ENCODE measurements around the gene ELP1.
"Not testable (repeated sequence)": the region's sequence is repeated elsewhere in the genome, so short reads cannot be mapped to it uniquely, and the experiment has no call there.

ELP1 gene

DNA sequence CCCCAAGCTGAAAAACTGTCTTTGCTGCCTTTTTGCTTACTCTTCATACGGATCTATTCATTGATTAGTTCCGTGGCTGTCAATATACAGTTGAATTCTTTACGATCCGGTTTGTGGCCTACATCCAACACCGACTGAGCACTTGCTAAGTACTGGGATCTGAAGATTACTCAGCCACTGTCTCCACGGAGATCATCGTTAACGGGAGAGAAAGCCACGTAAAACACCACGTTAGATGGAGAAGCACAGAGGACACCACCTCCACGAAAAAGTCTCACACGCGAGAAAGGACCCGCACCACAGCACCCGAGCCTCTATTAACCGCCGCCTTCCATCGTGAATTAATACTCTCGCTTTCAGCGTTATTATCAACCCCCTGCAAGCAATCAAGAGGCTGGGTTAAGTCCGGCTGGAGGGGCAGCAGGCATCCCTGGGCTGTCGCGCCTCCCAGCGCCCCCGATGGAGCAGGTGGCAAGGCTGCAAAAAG lies 650 bp downstream of the ELP1 start:
- no peak for DNase-seq

DNA sequence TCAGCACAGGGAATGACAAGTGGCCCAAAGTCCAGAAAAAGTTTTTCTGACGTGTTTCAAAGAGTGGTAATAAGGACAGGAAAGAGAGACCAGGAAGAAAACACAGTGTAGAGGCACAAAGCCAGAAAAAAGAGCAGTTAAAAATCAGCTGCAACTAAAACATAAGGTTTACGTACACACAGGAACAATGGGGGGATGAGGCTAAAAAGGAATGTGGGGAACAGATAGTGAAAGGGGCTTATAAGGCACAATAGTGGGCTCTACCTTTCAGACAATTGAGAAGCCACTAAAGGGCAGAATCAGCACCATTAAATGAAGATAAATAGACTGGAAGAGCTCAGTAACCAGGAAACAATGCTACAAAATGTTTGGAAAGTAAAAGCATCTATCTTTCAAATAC lies 5.5 kb downstream of the ELP1 start:
- no peak for DNase-seq

DNA sequence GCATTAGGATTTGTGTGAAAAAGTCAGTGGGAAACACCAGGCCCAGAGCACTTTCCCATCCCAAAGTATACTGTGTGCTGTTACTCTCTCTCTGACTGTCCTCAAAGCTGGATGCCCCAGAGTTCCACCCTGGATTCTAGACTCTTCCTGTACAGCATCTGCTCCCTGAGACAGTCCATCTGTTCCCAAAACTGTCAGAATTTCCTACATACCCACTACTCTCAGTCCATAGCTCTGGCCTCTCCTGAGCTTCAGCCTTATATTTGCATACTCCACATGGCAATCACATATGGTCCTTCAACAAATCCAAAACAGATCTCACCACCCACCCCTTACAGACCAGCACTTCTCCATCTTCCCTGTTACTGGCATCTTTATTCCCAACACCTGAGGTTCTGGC lies 9.5 kb downstream of the ELP1 start:
- no peak for DNase-seq

DNA sequence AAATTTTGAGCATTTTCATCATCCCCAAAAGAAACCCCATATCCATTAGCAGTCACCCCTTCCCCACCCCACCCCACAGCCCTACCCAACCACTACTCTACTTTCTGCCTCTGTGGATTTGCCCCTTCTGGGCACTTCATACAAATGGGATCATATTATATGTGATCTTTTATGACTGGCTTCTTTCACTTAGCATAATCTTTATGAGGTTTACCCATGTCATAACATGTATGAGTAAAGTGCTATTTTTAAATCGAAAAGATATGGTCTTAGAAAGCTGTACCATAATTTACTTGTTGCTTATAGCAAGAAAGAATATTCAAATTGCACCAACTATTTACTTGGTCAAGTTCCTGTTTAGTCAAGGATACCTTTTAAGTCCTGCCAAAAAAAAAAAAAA lies 12.7 kb downstream of the ELP1 start:
- no peak for DNase-seq

DNA sequence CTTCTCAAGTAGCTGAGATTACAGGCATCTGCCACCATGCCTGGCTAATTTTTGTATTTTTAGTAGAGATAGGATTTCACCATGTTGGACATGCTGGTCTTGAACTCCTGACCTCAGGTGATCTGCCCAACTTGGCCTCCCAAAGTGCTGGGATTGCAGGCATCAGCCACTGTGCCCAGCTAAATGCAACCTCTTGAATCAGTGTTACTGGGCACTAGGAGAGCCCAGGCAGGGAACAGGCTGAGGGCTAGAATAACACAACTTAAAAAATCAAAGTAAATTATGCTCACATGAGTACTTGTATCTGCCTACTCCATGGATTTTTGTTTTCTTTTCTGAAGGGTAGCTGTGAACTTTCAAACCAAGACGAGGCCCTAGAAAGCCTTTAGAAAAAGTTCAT lies 13.5 kb downstream of the ELP1 start:
- not testable (repeated sequence) for DNase-seq

DNA sequence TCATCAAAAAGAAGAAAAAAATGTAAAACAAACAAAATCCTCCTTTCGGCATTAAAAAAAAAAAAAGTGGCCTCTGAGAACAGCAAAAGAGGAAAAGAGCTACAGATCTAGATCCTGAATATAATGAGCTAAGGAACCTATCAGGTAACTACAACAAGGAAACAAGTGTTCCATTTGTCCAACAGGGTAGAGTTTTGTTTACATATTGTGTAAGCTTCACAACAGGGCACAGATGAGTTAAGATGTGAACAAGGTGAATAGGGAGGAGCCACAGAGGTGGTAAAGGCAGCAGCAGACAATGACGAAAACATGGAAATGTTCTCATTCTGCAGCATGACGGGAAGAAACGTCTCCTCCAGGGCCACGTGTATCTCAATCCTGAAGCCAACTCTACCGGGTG lies 14.4 kb downstream of the ELP1 start:
- DNase-seq = no peak

DNA sequence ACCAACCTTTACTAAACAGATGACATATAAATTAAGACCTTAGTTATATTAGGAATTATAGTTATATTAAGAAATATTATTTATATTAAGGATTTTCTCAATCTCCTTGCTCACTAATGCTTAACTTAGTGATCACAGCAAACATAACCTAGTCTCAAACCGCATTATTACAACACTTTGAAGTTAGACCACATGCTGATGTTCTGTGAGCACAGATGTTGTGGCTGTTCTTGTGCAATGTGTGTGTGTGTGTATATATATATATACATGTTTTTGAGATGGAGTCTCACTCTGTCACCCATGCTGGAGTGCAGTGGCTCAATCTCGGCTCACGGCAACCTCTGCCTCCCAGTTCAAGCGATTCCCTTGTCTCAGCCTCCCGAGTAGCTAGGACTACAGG lies 20.5 kb downstream of the ELP1 start:
- no peak for DNase-seq

DNA sequence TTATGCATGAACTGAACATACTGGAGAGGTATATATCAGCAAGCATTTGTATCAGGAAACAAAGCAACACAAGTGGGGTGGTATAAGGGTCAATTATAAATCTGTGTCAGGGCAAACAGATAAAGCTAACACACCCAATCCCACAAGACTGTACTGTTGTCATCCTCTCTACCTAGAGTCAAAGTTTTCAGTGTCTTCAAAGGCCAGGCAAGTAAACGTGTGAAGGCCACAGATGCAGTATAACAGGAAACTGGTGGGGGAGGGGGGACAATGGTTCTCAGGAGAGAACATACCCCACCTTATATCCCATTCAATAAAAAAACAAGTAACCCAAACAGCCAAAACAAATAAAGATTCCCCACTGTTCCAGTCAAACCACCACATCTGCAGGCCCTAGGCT lies 22.1 kb downstream of the ELP1 start:
- DNase-seq = peak in 1 of 2 donors; percentile 26

DNA sequence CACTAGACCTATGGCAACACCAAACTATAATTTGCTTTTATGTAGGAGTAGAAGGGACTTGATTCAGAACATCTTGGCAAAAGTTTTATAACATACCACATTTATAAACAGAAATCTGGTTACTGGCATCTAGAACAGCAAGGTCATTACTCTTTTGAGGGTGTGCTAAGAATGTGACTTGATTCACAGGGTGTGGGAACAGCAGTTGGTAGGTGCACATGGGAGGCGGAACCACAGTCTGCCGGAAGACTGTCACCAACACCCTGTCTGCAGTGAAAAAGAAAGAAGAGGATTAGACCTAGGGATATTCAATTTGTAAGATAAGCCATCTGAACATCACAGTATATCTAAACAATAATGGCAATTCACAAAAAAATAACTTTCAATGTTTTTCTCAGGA lies 23.0 kb downstream of the ELP1 start:
- DNase-seq = no peak

DNA sequence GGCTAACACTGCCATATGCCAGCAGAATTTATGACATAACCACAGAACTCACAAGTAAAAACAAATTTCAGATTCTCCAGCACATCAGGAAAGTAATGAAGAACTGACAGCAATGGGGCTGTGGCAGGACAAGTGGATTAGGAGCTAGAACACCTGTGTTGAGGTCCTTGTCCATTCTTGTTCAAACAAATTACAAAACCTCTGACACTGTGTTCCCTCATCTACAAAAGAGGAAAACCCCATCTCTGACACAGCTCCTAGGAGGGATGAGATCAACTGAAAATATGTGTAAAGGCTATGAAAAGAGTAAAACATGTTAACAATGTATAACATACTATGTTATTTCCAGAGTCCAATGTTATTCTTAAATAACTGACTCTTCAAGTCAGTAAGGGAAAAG lies 23.5 kb downstream of the ELP1 start:
- no peak for DNase-seq

DNA sequence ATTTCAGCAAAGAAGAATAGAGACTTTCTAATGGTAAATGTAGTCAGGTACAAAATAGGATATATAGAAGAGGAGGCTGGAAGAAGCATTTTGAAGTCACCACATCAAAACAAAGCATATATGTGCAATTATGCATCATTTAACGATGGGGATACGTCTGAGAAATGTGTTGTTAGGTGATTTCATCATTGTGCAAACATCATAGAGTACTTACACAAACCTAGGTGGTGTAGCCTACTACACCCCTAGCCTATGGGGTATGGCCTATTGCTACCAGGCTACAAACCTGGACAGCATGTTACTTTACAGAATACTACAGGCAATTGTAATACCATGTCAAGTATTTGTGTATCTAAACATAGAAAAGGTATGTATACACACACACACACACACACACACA lies 28.4 kb downstream of the ELP1 start:
- DNase-seq = no peak

DNA sequence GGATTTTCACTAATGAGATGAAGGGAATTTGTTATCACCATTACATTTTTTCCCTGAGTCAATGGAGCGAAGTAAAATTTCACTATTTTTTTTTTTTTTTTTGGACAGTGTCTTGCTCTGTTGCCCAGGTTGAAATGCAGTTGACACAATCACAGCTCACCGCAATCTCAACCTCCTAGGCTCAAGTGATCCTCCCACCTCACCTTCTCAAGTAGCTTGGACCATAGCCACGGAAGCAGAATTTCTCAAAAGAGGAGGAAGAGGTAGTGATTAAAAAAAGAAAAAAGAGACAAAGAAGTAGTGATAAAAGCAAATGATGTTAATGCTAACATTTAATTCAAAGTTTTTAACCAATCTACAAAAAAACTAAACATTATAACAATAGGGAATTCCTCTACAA lies 29.8 kb downstream of the ELP1 start:
- no peak for DNase-seq

DNA sequence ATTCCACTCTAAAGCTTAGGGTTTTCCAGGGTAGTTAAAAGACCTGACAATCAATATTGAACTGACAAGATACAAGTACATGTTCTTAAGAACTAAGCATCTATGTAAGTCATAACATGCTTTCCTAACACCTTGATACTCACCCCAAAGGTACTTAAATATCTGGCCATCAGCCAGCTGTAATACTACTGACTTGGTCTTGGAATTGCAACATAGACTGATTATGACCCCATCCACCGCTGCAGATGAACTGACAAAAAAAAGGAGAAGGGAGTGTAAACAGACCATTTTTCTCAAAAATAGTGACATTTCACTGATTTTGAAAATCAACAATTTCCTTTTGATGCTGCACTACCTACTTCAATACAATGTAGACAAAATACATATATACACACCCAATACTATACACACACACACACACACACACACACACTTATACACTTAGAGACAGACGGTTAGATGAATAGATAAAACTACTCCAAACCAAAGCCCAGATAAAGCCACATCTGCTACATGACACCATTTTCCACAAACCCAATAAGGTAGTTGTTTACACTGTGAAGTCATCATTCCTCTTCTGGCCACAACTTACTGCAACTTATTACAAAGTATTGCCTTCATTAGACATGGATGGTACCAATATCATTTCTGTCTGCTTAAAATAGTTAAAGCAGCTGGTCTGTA lies 30.4 kb downstream of the ELP1 start:
- no peak for DNase-seq

DNA sequence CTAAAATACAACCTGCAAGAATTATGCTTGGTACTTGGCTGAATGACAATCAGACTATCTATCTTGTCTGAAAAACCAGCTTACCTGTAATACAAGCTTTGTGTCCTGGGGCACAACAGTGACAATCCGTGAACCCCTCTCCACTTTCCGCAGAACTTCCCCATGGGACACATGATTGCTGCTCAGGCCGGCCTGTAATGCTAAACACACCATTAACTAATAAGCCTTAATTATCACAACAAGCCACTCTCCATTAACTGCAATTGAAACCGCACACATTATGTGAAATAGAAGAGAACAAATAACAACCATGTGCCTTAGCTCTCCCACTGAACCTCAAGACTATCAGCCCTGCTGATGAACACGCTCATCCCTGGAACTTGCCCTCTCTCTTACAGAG lies 33.7 kb downstream of the ELP1 start:
- no peak for DNase-seq

DNA sequence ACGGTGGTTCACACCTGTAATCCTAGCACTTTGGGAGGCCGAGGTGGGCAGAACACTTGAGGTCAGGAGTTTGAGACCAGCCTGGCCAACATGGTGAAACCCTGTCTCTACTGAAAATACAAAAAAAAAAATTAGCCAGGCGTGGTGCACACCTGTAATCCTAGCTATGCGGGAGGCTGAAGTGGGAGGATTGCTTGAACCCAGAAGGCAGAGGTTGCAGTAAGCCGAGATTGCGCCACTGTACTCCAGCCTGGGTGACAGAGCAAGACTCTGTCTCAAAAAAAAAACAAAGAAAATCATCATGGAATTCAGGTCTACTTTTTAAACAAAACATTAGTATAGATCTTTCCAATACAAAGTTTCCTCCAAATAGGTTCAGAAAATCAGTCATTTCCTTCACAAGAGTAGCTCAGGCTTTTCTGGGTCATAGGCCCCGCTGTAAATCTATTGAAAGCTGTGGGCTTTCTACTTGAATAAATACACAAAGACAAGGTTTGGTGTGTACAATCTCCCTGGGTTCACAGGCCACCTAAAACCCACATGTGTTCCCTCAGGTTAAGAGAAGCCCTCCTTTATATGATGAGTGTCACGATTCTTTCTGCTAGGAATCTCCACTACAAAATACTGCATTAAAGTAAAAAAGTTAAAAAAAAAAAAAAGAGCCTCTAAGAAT lies 34.8 kb downstream of the ELP1 start:
- not testable (repeated sequence) for DNase-seq

DNA sequence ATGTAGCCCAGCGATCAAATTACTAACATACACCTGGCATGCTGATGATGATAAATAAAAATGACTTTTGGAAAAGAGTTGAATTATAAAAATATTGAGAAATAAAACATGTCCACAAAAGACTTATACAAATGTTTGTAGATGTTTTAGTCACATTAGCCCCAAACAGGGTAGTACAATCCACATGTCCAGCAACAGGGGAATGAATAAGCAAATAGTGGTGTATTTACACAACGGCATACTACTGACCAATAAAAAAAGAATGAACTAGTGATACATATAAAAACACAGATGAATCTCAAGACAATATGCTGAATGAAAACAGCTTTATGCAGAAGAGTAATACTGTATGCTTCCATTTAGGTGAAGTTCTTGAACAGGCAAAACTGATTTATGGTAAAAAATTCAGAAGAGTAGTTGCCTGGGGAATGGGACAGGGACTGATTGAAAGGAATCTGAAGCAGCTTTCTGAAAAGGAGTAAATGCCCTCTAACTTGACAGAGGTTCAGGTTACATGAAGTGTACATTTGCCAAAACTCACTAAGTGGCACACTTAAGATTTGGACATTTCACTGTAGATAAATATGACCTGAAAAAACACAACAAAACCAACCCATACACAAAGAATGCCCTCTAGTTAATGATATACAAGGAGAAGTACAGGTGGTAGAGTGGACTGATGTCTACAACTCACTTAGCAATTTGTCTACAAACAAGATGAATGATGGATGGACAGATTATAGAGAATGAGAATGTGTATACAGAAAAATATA lies 36.4 kb downstream of the ELP1 start:
- no peak for DNase-seq

DNA sequence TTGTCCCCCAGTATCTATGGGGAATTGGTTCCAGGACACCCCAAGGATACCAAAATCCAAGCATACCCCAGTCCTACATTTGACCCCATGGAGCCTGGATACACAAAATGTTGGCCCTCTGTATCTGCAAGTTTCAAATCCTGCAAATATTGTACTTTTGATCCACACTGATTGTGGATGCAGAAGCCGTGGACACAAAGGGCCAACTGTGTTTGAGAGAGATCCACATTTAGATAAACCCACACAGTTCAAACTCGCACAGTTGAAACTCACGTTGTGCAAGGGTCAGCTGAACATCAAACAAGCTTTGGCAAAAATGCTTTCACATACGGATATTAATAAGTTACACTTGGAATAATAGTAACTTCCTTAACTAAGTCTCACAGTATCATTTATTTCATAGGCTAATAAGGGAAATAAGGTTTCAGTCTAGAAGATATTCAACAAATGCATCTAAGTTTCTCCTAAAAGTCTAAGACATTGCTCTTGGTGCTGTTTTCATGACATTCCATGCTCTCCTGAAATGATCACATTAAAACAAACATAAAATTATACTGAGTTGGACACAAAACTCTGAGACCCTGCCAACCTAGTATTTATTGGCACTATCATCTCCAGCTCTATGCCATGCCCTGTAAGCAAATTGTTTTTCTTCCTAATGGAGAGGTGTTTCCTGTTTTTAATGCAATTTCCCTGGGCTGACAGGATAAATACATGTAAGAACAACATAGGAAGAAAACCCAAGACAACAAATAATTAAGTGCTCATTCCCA lies 39.5 kb downstream of the ELP1 start:
- DNase-seq = no peak

DNA sequence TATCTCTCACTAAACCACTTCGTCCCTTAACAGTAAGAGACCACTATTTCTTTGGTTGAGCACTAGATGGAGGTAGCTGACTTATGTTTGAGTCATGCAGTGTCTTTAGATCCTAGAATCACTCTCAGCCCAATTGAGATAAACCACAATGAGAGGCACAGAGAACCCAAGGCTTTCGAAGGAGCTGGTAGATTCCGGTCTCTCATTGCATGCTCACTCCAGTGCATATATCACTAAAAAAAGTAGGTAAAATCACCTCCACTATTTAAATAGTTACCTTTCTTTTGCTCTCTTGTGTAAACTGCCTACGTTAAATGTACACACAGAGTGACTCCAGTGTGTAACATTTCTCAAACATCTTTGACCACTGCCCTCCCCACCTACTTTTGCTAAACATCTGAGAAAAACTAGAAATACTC lies 44.3 kb downstream of the ELP1 start:
- peak in 1 of 2 donors; percentile 17 for DNase-seq

DNA sequence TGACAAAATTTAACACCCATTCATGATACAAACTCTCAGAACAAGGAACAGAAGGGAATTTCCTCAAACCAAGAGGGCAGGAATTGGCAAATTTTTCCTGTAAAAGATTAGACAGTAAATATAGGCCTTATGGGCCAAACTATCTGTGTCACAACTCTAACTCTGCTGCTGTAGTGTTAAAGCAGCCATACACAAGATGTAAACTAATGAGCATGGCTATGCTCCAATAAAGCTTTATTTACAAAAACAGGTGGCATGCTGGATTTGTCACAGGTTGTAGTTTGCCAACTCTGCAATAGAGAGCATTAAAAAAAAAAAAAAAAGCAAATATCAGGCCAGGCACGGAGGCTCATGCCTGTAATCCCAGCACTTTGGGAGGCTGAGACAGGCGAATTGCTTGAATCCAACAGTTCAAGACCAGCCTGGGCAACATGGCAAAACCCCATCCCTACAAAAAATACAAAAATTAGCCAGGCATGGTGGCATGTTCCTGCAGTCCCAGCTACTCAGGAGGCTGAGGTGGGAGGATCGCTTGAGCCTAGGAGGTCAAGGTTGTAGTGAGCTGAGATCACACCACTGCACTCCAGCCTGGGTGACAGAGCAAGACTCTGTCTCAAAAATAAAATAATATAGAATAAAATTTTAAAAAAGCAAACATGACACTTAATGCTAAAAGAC lies 47.2 kb downstream of the ELP1 start:
- not testable (repeated sequence) for DNase-seq

DNA sequence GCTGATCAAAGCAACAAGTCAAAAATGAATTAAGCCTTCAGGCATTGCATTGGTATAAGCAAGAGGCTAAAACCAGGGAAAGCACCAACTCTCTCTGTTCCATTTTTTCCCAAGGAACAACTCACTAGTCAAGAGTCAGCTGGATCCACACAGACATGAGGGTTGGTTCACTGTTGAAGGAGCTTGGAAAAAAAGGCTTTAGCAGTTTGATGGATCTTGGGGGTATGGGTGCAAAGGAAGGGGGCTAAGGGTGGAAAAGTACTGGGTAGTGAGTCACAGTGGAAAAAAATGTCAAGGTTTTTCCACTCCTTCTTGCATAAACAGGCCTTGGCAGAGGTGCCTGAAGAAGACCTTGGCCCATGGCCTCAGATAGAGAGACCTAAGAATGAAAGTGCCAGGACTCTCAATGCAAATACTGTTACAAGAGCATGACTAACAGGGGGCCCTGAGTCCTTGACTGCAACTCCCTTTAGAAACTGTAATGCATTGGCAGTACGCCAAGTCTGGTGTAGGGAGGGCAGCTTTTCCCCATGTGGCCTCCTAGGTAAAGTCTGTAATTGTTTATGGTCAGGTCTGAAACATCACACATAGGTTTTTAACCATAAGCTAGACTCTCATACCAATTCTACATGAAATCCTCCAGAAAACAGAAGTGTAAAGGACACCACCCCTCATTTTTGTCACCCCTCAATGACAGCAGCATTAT lies 48.1 kb downstream of the ELP1 start:
- no peak for DNase-seq

DNA sequence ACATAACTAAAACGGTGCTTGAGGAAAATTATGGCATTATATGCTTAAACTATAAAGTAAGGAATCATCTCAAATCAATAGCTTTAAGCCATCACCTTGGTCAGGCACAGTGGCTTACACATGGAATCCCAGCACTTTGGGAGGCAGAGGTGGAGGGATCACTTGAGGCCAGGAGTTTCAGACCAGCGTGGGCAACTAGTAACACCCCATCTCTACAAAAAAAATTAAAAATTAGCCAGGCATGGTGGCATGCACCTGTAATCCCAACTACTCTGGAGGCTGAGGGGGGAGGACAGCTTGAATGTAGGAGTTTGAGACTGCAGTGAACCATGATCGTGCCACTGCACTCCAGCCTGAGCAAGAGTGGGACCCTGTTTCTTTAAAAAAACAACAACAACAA lies 49.2 kb downstream of the ELP1 start:
- DNase-seq = no peak

DNA sequence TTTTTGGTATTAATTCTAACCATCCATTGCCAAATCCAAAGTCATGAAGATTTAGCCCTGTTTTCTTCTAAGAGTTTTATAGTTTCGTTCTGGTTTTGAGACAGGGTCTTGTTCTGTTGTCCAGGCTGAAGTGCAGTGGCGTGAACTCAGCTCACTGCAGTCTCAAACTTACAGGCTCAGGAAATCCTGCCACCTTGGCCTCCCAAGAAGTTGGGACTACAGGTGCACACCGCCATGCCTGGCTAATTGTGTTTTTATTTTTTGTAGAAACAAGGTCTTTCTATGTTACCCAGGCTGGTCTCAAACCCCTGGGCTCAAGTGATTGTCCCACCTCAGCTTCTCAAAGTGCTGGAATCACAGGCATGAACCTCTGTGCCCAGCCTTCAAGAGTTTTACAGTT lies 50.8 kb downstream of the ELP1 start:
- DNase-seq = no peak
